CD14-positive monocyte (primary cell): Measurements from ENCODE around the gene CDK17. TPM values are rescaled to one million over a fixed set of nuclear protein-coding genes. Genes with fewer than 3 reads are reported as not detected.

Experiments
- DNase-seq, 3 donors: peaks; one replicate each; pipeline ENCODE4 v3.0.0-alpha.2; 2011 to 2022
- H2AFZ ChIP-seq: 2 replicates; pipeline ENCODE4 v1.6.0; 2012; ENCODE audit warnings: mild to moderate bottlenecking, low read depth, low read length, inconsistent platforms; ENCODE audit not compliant: insufficient read depth, poor library complexity, severe bottlenecking
- H3K27ac ChIP-seq, 2 donors: 1 replicate in 1 of 2; 2 replicates in 1 of 2; pipeline ENCODE4 v1.5.1; 2012 to 2013; ENCODE audit warnings: low read length in 2 of 2, control low read depth in 1 of 2, inconsistent platforms in 1 of 2, low read depth in 1 of 2, mild to moderate bottlenecking in 1 of 2
- H3K27me3 ChIP-seq, 2 donors: one replicate each; pipeline versions ENCODE4 v1.6.0 to v1.6.1; 2011 to 2013; ENCODE audit warnings: low read length in 2 of 2; ENCODE audit not compliant: control insufficient read depth in 2 of 2, insufficient read depth in 2 of 2
- H3K36me3 ChIP-seq, 2 donors: replicated peaks in 1 of 2; 1 replicate in 1 of 2; 2 replicates in 1 of 2; pipeline versions ENCODE4 v1.5.1 to v1.6.1; 2012 to 2013; ENCODE audit warnings: low read length in 2 of 2, control low read depth in 1 of 2, inconsistent platforms in 1 of 2, mild to moderate bottlenecking in 1 of 2; ENCODE audit not compliant: insufficient read depth in 2 of 2, control insufficient read depth in 1 of 2
- H3K4me1 ChIP-seq, 2 donors: 1 replicate in 1 of 2; 2 replicates in 1 of 2; pipeline versions ENCODE4 v1.5.1 to v1.6.1; 2012 to 2013; ENCODE audit warnings: low read length in 2 of 2, control low read depth in 1 of 2, inconsistent platforms in 1 of 2, mild to moderate bottlenecking in 1 of 2, moderate library complexity in 1 of 2; ENCODE audit not compliant: insufficient read depth in 2 of 2, control insufficient read depth in 1 of 2
- H3K4me2 ChIP-seq: replicated peaks from 2 replicates; pipeline ENCODE3; 2012; ENCODE audit warnings: low read length, moderate library complexity, mild to moderate bottlenecking; ENCODE audit not compliant: poor library complexity, severe bottlenecking; ENCODE audit errors: extremely low read depth
- H3K4me3 ChIP-seq, 3 experiments: fragments of 200-600 bp in 1 of 3; sonication (generic) in 1 of 3; replicated peaks in 1 of 3; 1 replicate in 2 of 3; 2 replicates in 1 of 3; pipeline ENCODE4 v1.5.1; 2011 to 2013; ENCODE audit warnings: low read length in 3 of 3, mild to moderate bottlenecking in 3 of 3, control low read depth in 2 of 3, low read depth in 2 of 3, inconsistent platforms in 1 of 3, moderate library complexity in 1 of 3
- H3K79me2 ChIP-seq: 2 replicates; pipeline ENCODE4 v1.6.0; 2012; ENCODE audit warnings: mild to moderate bottlenecking, control low read depth, inconsistent platforms, low read length, moderate library complexity; ENCODE audit not compliant: insufficient read depth
- H3K9ac ChIP-seq: 2 replicates; pipeline ENCODE4 v1.6.0; 2017; ENCODE audit warnings: low read length, mild to moderate bottlenecking; ENCODE audit not compliant: insufficient read depth, poor library complexity, severe bottlenecking
- H3K9me3 ChIP-seq, 2 donors: replicated peaks in 1 of 2; 1 replicate in 1 of 2; 2 replicates in 1 of 2; pipeline versions ENCODE4 v1.5.1 to v1.6.1; 2012 to 2013; ENCODE audit warnings: low read length in 2 of 2, control low read depth in 1 of 2; ENCODE audit not compliant: control insufficient read depth in 1 of 2, insufficient read depth in 1 of 2
- H4K20me1 ChIP-seq: 2 replicates; pipeline ENCODE4 v1.6.0; 2012; ENCODE audit warnings: mild to moderate bottlenecking, low read length, control low read depth, moderate library complexity; ENCODE audit not compliant: insufficient read depth
- H3K27ac Mint-ChIP-seq, 7 donors: one replicate each; pipeline ENCODE4 v1.8.0; 2020; ENCODE audit warnings: mild to moderate bottlenecking in 7 of 7, mixed read lengths in 7 of 7, moderate library complexity in 6 of 7, inconsistent platforms in 2 of 7
- H3K27me3 Mint-ChIP-seq, 3 donors: one replicate each; pipeline ENCODE4 v1.8.0; 2021 to 2022; ENCODE audit warnings: low read depth in 3 of 3, mild to moderate bottlenecking in 3 of 3, mixed read lengths in 3 of 3, moderate library complexity in 3 of 3, inconsistent platforms in 1 of 3
- H3K36me3 Mint-ChIP-seq, 2 donors: one replicate each; pipeline ENCODE4 v1.8.0; 2020; ENCODE audit warnings: mixed read lengths in 2 of 2, inconsistent platforms in 1 of 2, mild to moderate bottlenecking in 1 of 2
- H3K4me1 Mint-ChIP-seq: one replicate; pipeline ENCODE4 v1.8.0; 2020; ENCODE audit warnings: mild to moderate bottlenecking, mixed read lengths
- H3K4me3 Mint-ChIP-seq, 2 donors: one replicate each; pipeline ENCODE4 v1.8.0; 2020; ENCODE audit warnings: mild to moderate bottlenecking in 2 of 2, mixed read lengths in 2 of 2, moderate library complexity in 1 of 2
- H3K9me3 Mint-ChIP-seq, 7 donors: one replicate each; pipeline ENCODE4 v1.8.0; 2020 to 2022; ENCODE audit warnings: mixed read lengths in 7 of 7, mild to moderate bottlenecking in 6 of 7, moderate library complexity in 6 of 7, inconsistent platforms in 2 of 7
- WGBS: methylation state at CpG from one replicate; pipeline ENCODE4 v1.1.5; 2013; ENCODE audit warnings: missing lambda C conversion rate; ENCODE audit not compliant: insufficient coverage; 5-methylcytosine and 5-hydroxymethylcytosine counted together
- intact Hi-C, 2 donors: fragments of 100-400 bp; cut with micrococcal nuclease; formaldehyde crosslinking; loops; one replicate each; pipeline versions ENCODE4 v1.15.0 to v1.15.1; 2023
- polyA plus RNA-seq, 3 donors: library from polyadenylated mRNA; depleted of rRNA in 1 of 3; unstranded in 2 of 3; stranded (reverse) in 1 of 3; fragments of 300-500 nt in 2 of 3; fragments of >200 nt in 1 of 3; fragmentation: Illumina TruSeq in 2 of 3; gene quantifications; 1 replicate in 2 of 3; 2 replicates in 1 of 3; pipeline ENCODE4 v1.2.3, GENCODE V29; 2012 to 2021
- TF ChIP-seq, protein P1 (sequence below): fragments of 200-600 bp; IDR thresholded peaks from one replicate; pipeline ENCODE4 v1.8.0; 2022; ENCODE audit warnings: antibody characterized with exemption, mild to moderate bottlenecking

The CDK17 gene
- polyA plus RNA-seq, 3 donors: 3.6 to 6.9 (median 6.4) TPM

DNA sequence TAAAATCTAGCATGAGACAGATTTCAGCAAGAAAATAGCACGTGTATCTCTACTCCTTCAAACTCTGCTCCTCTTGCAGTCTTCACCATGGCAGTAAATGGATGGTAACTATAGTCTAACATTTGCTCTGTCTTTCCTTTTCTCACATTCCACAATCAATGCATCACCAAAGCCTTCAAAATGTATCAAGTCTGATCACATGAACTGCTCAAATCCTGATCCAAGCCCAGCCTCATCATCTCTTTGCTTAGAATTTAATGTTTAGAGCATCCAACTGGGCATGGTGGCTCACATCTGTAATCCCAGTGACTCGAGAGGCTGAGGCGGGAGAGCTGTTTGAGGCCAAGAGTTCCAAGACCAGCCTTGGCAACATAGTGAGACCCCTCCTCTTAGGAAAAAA is 45.9 kb downstream of the CDK17 start:
- peaks cover 70% of the 10 kb centered on the region for H4K20me1 ChIP-seq
- TF ChIP-seq, protein P1, sequence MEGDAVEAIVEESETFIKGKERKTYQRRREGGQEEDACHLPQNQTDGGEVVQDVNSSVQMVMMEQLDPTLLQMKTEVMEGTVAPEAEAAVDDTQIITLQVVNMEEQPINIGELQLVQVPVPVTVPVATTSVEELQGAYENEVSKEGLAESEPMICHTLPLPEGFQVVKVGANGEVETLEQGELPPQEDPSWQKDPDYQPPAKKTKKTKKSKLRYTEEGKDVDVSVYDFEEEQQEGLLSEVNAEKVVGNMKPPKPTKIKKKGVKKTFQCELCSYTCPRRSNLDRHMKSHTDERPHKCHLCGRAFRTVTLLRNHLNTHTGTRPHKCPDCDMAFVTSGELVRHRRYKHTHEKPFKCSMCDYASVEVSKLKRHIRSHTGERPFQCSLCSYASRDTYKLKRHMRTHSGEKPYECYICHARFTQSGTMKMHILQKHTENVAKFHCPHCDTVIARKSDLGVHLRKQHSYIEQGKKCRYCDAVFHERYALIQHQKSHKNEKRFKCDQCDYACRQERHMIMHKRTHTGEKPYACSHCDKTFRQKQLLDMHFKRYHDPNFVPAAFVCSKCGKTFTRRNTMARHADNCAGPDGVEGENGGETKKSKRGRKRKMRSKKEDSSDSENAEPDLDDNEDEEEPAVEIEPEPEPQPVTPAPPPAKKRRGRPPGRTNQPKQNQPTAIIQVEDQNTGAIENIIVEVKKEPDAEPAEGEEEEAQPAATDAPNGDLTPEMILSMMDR: no peak
- no peak for DNase-seq
- H3K9ac ChIP-seq: no peak overlapping the region
- peaks cover 35% of the 10 kb centered on the region for H3K4me1 Mint-ChIP-seq
- intact Hi-C loops: loop anchor here in 1 of 2 donors (5.0 kb wide), 1 partner anchor 43 kb away; no protein-coding TSS in a partner anchor
- H3K79me2 ChIP-seq: peaks cover 95% of the 10 kb centered on the region
- no peak overlapping the region for H2AFZ ChIP-seq
- no peaks in the 10 kb centered on the region for H3K27me3 ChIP-seq
- H3K4me1 ChIP-seq: peaks cover 20 to 26% of the 10 kb centered on the region in 2 donors
- 80% methylated on average over 1 of the region's 3 CpGs for WGBS
- H3K36me3 ChIP-seq: no peaks in the 10 kb centered on the region
- H3K4me3 ChIP-seq: no peak overlapping the region
- no peaks in the 10 kb centered on the region for H3K9me3 ChIP-seq
- no peaks in the 10 kb centered on the region for H3K27me3 Mint-ChIP-seq
- no peaks in the 10 kb centered on the region for H3K36me3 Mint-ChIP-seq
- H3K9me3 Mint-ChIP-seq: no peaks in the 10 kb centered on the region
- H3K27ac ChIP-seq: peak overlapping the region in 1 of 2 donors; percentile 18
- no peak overlapping the region for H3K27ac Mint-ChIP-seq
- no peak overlapping the region for H3K4me3 Mint-ChIP-seq
- H3K4me2 ChIP-seq: no peak overlapping the region

DNA sequence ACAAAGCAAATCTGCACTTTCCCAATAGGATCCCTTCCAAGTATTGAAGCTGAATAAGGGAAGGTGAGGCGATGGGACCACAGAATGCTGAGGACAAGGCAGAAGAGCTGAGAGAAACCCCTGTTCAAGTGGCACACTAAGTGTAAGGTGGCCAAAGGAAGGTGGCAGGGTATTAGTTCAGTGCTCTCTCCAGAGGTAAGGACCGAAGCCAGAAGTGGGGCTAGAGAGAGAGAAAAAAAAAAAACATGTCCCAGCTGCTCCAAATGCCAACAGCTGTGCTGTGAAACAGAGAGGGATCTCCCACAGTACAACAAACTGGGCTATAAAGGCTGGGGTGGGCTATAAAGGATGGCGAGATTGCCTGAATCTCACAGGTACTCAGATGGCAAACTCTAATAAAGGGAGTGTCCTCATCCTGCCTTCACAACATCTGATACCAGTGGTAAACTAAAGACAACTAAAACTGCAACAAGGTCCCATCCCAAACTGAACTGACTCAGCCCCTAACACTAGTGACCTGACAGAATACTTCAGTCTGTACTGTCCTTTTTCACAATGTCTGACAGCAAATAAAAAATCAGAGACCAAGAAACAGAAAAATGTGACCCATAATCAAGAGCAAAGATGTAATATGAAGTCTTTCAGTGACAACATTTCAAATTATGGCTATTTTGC is 47.9 kb downstream of the CDK17 start:
- H3K4me3 ChIP-seq: no peak overlapping the region
- peak overlapping the region in 1 of 2 donors; percentile 78 for H3K27ac ChIP-seq
- Mint-ChIP-seq H3K27ac (peak overlapping the region; percentile 63 to 82 (median 70)), H3K4me1 (peaks cover 40% of the 10 kb centered on the region), H3K9me3 (no peaks in the 10 kb centered on the region), H3K36me3 (no peaks in the 10 kb centered on the region), H3K4me3 (no peak overlapping the region), H3K27me3 (no peaks in the 10 kb centered on the region)
- H3K27me3 ChIP-seq: no peaks in the 10 kb centered on the region
- no peak for DNase-seq
- no peaks in the 10 kb centered on the region for H3K9me3 ChIP-seq
- H2AFZ ChIP-seq: no peak overlapping the region
- no peak overlapping the region for H3K4me2 ChIP-seq
- no peak overlapping the region for H3K9ac ChIP-seq
- peaks cover 72% of the 10 kb centered on the region for H4K20me1 ChIP-seq
- H3K79me2 ChIP-seq: peaks cover 95% of the 10 kb centered on the region
- intact Hi-C loops: loop anchor here in 1 of 2 donors (5.0 kb wide), 1 partner anchor 45 kb away; no protein-coding TSS in a partner anchor
- TF ChIP-seq, protein P1: no peak
- WGBS: 29% methylated on average over 1 of the region's 3 CpGs
- peaks cover 20 to 31% of the 10 kb centered on the region in 2 donors for H3K4me1 ChIP-seq
- H3K36me3 ChIP-seq: no peaks in the 10 kb centered on the region
